Upper lobe of left lung (tissue), 4 donors: ENCODE data around the gene FLNC.

Experiments used
- POLR2A ChIP-seq, 4 donors: fragments of 450-650 bp; IDR thresholded peaks; one replicate each; pipeline ENCODE4 v1.5.1; 2016 to 2017; ENCODE audit warnings: antibody characterized with exemption in 4 of 4, mild to moderate bottlenecking in 2 of 4
- POLR2AphosphoS5 ChIP-seq, 2 donors: sonication (generic); formaldehyde crosslinking; IDR thresholded peaks; one replicate each; pipeline ENCODE4 v1.5.1; 2017; ENCODE audit warnings: antibody characterized with exemption in 2 of 2
- TF ChIP-seq, protein P1 (sequence below), 6 experiments: fragments of 450-650 bp in 4 of 6; fragments of 200-600 bp in 2 of 6; sonication (generic) in 2 of 6; IDR thresholded peaks; one replicate each; pipeline ENCODE4 v1.5.1; 2016 to 2019; ENCODE audit warnings: antibody characterized with exemption in 6 of 6

DNA sequence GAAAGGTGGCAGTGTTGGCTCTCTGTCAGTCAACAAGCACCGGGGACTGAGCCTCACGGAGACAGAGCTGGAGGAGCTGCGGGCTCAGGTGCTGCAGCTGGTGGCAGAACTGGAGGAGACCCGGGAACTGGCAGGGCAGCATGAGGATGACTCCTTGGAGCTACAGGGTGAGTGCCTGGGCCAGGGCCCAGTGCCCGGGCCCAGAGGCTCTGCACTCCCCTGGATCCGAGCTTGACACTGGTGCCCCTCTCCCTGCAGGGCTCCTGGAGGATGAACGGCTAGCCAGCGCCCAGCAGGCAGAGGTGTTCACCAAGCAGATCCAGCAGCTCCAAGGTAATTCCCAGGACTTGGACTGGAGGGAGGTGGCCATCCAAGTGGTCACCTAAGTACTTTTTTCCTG lies 35.8 kb upstream of the FLNC start:
- TF ChIP-seq, protein P1, sequence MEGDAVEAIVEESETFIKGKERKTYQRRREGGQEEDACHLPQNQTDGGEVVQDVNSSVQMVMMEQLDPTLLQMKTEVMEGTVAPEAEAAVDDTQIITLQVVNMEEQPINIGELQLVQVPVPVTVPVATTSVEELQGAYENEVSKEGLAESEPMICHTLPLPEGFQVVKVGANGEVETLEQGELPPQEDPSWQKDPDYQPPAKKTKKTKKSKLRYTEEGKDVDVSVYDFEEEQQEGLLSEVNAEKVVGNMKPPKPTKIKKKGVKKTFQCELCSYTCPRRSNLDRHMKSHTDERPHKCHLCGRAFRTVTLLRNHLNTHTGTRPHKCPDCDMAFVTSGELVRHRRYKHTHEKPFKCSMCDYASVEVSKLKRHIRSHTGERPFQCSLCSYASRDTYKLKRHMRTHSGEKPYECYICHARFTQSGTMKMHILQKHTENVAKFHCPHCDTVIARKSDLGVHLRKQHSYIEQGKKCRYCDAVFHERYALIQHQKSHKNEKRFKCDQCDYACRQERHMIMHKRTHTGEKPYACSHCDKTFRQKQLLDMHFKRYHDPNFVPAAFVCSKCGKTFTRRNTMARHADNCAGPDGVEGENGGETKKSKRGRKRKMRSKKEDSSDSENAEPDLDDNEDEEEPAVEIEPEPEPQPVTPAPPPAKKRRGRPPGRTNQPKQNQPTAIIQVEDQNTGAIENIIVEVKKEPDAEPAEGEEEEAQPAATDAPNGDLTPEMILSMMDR (IDR thresholded peaks at IDR 0.05), result no peak
- TF ChIP-seq POLR2A (IDR thresholded peaks at IDR 0.05), result no peak
- no peak for TF ChIP-seq POLR2AphosphoS5 (IDR thresholded peaks at IDR 0.05)
